Nephron progenitor cell (in vitro differentiated cells): ENCODE results near the gene GIPC1.
"Not testable (repeated sequence)": the region's sequence is repeated elsewhere in the genome, so short reads cannot be mapped to it uniquely, and the experiment has no call there.

ENCODE experiments used
- DNase-seq: peaks from one replicate; pipeline ENCODE4 v3.0.0; 2021
- H3K27ac Mint-ChIP-seq: 2 replicates; pipeline ENCODE4 v1.8.0; 2021; ENCODE audit warnings: mild to moderate bottlenecking, moderate library complexity, mixed read lengths
- H3K27me3 Mint-ChIP-seq: 2 replicates; pipeline ENCODE4 v1.8.0; 2021; ENCODE audit warnings: mild to moderate bottlenecking, low read depth, mixed read lengths; ENCODE audit not compliant: poor library complexity
- H3K36me3 Mint-ChIP-seq: 2 replicates; pipeline ENCODE4 v1.8.0; 2021; ENCODE audit warnings: low read depth, mixed read lengths
- H3K4me1 Mint-ChIP-seq: 2 replicates; pipeline ENCODE4 v1.8.0; 2021; ENCODE audit warnings: mixed read lengths
- H3K4me3 Mint-ChIP-seq: 2 replicates; pipeline ENCODE4 v1.8.0; 2021; ENCODE audit warnings: mild to moderate bottlenecking, moderate library complexity, mixed read lengths
- H3K9me3 Mint-ChIP-seq: 2 replicates; pipeline ENCODE4 v1.8.0; 2021; ENCODE audit warnings: mild to moderate bottlenecking, moderate library complexity, mixed read lengths
- TF ChIP-seq, protein P1 (sequence below): fragments of 200-600 bp; sonication (generic); IDR thresholded peaks from 2 replicates; pipeline ENCODE4 v1.5.0; 2021; ENCODE audit warnings: antibody characterized with exemption

The GIPC1 gene

DNA sequence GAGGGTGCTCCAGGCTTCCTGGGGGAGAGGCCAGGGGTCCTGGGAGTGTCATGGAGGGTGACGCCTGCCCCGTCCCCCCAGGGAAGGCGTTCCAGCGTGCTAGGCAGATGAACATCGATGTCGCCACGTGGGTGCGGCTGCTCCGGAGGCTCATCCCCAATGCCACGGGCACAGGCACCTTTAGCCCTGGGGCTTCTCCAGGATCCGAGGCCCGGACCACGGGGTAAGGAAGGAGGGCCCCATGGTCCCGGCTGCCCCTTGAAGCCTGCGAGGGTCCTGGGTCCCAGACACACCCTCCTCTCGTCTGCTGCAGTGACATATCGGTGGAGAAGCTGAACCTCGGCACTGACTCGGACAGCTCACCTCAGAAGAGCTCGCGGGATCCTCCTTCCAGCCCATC is 32.2 kb downstream of the GIPC1 start:
- Mint-ChIP-seq H3K4me3 (no peak overlapping the region), H3K4me1 (no peaks in the 10 kb centered on the region), H3K27ac (no peak overlapping the region), H3K9me3 (no peaks in the 10 kb centered on the region), H3K36me3 (peaks cover 47% of the 10 kb centered on the region), H3K27me3 (peaks cover 1% of the 10 kb centered on the region)
- no peak for DNase-seq
- TF ChIP-seq, protein P1, sequence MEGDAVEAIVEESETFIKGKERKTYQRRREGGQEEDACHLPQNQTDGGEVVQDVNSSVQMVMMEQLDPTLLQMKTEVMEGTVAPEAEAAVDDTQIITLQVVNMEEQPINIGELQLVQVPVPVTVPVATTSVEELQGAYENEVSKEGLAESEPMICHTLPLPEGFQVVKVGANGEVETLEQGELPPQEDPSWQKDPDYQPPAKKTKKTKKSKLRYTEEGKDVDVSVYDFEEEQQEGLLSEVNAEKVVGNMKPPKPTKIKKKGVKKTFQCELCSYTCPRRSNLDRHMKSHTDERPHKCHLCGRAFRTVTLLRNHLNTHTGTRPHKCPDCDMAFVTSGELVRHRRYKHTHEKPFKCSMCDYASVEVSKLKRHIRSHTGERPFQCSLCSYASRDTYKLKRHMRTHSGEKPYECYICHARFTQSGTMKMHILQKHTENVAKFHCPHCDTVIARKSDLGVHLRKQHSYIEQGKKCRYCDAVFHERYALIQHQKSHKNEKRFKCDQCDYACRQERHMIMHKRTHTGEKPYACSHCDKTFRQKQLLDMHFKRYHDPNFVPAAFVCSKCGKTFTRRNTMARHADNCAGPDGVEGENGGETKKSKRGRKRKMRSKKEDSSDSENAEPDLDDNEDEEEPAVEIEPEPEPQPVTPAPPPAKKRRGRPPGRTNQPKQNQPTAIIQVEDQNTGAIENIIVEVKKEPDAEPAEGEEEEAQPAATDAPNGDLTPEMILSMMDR, result no peak

DNA sequence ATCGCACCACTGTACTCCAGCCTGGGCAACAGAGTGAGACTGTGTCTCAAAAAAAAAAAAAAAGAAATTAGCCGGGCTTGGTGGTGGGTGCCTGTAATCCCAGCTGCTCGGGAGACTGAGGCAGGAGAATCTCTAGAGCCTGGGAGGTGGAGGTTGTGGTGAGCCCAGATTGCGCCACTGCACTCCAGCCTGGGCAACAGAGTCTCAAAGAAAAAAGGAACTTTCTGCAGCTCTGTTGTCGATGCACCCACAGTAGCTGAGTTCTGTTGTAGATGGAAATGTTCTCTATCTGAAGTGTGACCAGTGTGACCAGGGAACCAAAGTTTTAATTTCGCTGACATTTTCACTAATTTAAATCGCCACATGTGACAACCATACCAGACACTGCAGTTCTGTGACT is 33.5 kb downstream of the GIPC1 start:
- peaks cover 37% of the 10 kb centered on the region for H3K36me3 Mint-ChIP-seq
- H3K27me3 Mint-ChIP-seq, H3K27ac Mint-ChIP-seq, H3K4me3 Mint-ChIP-seq, DNase-seq, H3K4me1 Mint-ChIP-seq, H3K9me3 Mint-ChIP-seq: not testable (repeated sequence)

DNA sequence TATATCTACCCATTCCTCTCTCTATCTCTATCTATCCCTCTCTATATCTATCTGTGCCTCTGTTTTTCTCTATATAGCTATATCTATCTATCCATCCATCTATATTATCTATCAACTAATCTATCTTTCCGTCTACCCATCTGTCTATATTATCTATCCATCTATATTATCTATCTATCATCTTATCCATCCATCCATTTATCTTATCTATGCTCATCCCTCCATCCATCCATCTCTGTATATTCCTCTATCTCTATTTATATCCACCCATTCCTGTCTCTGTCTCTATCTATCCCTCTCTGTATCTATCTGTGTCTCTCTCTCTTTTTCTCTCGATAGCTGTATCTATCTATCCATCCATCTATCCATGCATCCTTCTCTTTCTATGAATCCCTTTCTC is 35.0 kb downstream of the GIPC1 start:
- Mint-ChIP-seq H3K4me3 (no peak overlapping the region), H3K9me3 (no peaks in the 10 kb centered on the region), H3K4me1 (no peaks in the 10 kb centered on the region), H3K27ac (no peak overlapping the region), H3K36me3 (peaks cover 33% of the 10 kb centered on the region), H3K27me3 (peaks cover 2% of the 10 kb centered on the region)
- TF ChIP-seq, protein P1, result no peak
- no peak for DNase-seq

DNA sequence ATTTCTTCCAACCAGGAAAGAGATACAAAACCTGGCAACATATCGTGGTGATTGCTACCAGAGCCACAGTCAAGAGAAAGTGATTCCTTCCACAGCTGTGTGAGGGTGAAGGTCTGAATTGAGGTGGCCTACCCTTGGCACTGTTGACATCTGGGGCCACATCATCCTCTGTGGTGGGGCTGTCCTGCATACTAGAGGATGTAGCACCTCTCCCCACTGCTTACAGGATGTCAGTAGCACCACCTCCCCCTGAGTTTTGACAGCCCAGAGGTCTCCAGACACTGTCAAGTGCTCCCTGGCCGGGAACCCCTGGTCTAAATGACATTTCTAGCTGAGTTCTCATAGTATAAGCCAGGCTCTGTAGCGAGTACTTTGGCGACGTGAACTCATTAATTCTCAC is 36.2 kb downstream of the GIPC1 start:
- H3K4me3 Mint-ChIP-seq, result no peak overlapping the region
- peaks cover 2% of the 10 kb centered on the region for H3K27me3 Mint-ChIP-seq
- DNase-seq, result no peak
- peaks cover 35% of the 10 kb centered on the region for H3K36me3 Mint-ChIP-seq
- H3K27ac Mint-ChIP-seq, result no peak overlapping the region
- H3K4me1 Mint-ChIP-seq, result no peaks in the 10 kb centered on the region
- H3K9me3 Mint-ChIP-seq, result no peaks in the 10 kb centered on the region
- TF ChIP-seq, protein P1, result no peak

DNA sequence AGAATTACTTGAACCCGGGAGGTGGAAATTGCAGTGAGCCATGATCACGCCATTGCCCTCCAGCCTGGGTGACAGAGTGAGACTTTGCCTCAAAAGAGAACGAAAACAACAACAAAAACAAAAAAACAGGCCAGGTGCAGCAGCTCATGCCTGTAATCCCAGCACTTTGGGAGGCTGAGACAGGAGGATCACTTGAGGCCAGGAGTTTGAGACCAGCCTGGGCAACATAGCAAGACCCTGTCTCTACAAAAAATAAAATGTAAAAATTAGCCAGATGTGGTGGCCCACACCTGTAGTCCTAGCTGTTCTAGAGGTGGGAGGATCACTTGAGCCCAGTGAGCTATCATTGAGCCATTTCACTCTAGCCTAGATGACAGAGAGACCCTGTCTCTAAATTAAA is 43.6 kb downstream of the GIPC1 start:
- DNase-seq, H3K9me3 Mint-ChIP-seq, H3K4me3 Mint-ChIP-seq, H3K27me3 Mint-ChIP-seq, H3K4me1 Mint-ChIP-seq, H3K27ac Mint-ChIP-seq: not testable (repeated sequence)
- H3K36me3 Mint-ChIP-seq, result peaks cover 49% of the 10 kb centered on the region

DNA sequence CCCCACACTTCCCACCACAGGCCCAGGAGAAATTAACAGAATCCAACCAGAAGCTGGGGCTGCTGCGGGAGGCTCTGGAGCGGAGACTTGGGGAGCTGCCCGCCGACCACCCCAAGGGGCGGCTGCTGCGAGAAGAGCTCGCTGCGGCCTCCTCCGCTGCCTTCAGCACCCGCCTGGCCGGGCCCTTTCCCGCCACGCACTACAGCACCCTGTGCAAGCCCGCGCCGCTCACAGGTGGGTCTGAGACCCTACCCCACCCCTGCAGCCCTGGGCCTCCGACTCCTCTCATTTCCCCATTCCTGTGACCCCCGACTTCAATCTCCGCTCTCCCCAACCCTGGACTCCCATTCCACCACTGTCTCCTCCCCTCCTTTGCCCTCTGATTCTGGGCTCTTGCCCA is 45.1 kb downstream of the GIPC1 start:
- Mint-ChIP-seq H3K9me3 (no peaks in the 10 kb centered on the region), H3K4me3 (no peak overlapping the region)
- DNase-seq, result no peak

DNA sequence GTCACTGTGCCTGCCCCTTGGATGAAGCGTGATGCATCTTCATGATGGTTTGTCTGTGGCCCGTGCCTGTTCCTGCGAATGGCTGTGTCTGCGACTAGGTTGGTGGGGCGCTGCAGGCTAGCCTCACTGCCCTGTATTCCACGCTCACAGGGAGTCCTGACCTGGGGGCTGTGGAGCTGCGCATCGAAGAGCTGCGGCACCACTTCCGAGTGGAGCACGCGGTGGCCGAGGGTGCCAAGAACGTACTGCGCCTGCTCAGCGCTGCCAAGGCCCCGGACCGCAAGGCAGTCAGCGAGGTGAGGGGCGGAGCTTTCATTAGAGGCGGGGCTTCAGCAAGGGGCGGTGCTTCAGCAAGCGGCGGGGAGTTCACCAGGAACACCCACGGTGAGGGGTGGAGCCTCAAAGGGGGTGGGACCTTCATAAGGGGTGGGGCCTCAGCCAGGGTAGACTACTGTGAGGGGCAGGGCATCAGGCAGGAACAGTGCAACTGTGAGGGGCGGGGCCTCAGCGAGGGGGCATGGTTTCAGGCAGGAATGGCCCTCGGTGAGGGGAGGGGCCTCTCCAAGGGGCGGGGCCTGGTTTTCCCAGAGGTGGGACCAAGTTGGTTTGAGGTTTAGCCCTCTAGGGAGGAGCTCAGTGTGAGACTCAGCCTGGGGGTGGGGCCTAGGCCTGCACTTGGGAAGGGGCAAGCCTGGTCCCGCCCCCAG is 45.6 kb downstream of the GIPC1 start:
- peak overlapping the region; percentile 38 for H3K27ac Mint-ChIP-seq
- no peak overlapping the region for H3K4me3 Mint-ChIP-seq
- H3K9me3 Mint-ChIP-seq, result no peaks in the 10 kb centered on the region
- H3K4me1 Mint-ChIP-seq, result no peaks in the 10 kb centered on the region
- TF ChIP-seq, protein P1, result no peak
- H3K27me3 Mint-ChIP-seq, result no peaks in the 10 kb centered on the region
- peak; percentile 77 for DNase-seq
- peaks cover 59% of the 10 kb centered on the region for H3K36me3 Mint-ChIP-seq

More for the DNA sequence above, 45.1 kb downstream of the GIPC1 start:
- H3K4me1 Mint-ChIP-seq, result no peaks in the 10 kb centered on the region
- no peak overlapping the region for H3K27ac Mint-ChIP-seq
- H3K27me3 Mint-ChIP-seq, result no peaks in the 10 kb centered on the region
- peaks cover 59% of the 10 kb centered on the region for H3K36me3 Mint-ChIP-seq
- TF ChIP-seq, protein P1, result no peak
